Raji (cell line): ENCODE results near the gene SNX33.

Experiments
- POLR2A ChIP-seq: IDR thresholded peaks from 2 replicates; pipeline ENCODE4 v1.6.1; 2011; ENCODE audit warnings: low read depth, low read length, control low read depth; ENCODE audit not compliant: insufficient read depth

SNX33 gene

DNA sequence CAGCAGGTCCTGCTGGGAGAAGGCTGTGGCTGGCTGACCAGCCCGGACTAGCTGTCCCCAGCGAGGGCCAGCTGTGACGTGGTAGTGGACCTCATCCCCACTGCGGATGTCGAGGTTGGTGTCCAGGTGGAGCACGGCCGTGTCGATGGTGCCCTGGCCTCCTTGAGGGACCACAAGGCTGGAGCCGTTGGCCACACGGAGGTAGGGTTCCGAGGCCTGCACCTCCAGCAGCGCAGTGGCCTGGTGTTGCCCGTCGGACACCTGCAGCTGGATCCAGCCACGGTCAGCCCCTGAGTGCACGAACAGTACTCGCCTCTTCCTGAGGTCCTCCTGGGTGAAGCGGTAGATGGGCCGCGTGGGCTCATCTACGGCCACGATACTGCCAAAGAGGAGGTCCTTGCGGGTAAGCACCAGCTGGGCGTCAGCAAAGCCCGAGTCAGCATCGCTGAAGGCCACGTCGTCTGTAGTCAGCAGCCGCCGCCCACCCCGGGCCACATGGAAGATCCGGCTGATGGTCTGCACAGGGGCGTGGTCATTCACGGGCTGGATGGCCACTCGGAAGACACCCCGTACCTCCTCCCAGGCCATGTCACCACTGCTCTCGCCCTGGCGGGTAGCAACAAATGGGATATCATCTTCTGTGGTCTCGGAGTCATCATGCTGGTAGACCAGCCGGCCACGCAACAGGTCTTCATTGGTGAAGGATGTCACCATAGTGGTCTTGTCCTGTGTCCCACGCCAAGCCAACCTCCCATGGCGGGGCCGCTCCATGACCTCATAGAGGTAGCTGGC, 40.0 kb downstream of the SNX33 start:
- no peak for TF ChIP-seq POLR2A

DNA sequence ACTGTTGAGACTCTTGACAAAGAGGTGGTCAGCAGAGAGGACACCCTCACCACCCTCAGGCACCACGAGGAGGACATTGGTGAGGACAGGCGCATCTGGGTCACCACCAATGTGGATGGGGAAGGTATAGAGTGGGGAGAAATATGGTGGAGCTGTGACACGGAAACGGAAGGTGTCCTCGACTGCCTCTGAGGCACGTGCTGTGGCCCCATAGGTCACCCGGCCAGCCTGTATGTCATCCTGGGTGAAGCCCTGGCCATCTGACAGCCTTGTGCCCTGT, 40.5 kb downstream of the SNX33 start:
- TF ChIP-seq POLR2A: no peak

DNA sequence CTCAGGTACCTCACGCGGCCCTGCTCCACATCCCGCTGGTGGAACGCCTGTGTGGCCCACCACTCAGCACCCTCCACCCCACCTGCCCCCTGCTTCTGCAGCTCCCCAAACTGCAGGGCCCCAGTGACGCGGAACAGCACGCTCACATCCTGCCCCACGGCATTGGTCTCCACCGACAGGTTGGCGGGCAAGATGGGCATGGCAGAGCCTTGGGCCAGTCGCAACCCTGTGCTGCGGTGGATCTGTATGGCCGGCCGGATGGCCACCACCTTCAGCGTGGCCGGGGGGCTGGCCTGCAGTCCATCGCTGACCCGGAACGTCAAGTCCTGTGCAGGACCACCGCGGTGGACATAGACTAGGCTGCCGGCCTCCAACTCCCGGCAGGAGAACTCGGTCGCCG, 41.1 kb downstream of the SNX33 start:
- no peak for TF ChIP-seq POLR2A

DNA sequence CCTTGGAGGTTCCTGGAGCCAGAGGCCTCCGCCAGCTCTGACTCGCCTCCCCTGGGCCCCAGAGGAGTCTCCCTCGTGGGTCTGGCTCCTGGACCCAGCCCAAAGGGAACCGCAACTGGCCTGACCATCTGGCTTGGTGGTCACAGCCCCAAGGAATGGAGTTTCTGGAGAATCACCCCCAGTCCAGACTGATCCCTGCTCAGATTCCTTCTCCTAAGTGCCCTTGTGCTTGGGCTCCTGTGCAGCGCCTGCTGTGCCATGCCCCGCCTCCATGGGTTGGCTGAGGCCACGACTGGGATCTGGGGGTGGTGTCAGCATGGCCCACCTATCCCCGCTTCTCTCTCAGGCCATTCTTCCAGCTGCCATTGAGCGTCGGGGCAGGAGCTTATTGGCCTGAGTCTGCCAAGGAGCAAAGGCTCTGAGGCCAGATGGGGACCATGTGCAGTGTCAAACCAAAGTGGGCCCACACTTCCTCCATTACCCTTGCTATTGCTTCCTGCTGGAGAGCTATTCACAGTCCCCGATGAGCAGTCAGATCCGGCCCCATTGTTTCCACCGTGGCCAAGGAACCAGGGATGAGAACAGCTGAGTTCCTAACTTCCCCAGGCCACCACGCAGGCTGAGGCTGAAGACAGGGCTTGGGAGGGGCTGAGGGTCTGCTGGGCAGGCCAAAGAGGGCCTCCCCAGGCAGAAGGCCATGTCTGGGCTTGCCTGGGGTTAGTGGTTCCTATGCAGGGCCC, 46.0 kb downstream of the SNX33 start:
- TF ChIP-seq POLR2A: no peak

DNA sequence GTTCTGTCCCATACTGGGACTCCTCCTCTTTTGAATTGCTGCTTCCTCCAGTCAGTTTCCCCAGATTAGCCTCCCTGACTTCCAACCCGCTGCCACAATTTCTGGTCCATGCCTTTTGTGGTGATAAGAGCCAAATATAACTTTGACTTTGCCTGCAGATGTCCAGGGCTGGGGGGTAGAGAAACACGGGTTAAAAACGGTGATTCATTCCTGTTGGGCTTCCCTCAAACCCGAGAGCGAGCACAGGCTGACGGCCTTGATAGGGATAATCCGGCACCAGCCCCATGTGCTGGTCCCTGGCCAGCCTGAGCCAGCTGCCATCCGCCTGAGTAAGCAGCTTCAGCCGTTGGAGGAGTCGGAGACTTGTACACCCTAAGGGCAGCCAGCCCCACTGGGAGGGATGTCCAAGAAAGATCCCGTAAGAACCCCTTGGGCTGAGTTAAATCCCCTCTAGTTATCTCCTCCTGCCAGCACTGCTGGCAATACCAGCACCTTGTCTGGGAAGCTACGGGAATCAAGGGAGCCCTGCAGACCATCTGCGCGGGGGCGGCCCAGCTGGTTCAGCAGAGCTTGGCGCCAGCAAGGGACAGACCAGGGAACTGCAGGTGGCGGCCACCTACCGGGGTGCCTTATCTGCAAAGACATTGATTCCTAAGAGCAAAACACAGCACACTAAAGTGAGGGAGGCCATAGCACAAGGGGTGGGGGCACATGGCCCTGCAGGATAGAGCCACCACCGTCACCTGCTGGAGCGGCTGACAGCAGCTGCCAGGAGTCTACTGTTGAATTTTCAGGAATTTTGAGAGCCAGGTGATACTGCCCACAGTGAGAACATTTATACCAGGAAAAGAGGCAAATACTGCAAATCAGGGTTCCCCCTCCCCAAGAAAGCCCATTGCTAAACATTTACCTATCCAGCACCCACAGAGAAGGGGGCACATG, 46.8 kb downstream of the SNX33 start:
- no peak for TF ChIP-seq POLR2A

- TF ChIP-seq POLR2A: no peak
Measured at GRCh38 chr15:75695220-75695619, 47.5 kb downstream of the SNX33 start.

DNA sequence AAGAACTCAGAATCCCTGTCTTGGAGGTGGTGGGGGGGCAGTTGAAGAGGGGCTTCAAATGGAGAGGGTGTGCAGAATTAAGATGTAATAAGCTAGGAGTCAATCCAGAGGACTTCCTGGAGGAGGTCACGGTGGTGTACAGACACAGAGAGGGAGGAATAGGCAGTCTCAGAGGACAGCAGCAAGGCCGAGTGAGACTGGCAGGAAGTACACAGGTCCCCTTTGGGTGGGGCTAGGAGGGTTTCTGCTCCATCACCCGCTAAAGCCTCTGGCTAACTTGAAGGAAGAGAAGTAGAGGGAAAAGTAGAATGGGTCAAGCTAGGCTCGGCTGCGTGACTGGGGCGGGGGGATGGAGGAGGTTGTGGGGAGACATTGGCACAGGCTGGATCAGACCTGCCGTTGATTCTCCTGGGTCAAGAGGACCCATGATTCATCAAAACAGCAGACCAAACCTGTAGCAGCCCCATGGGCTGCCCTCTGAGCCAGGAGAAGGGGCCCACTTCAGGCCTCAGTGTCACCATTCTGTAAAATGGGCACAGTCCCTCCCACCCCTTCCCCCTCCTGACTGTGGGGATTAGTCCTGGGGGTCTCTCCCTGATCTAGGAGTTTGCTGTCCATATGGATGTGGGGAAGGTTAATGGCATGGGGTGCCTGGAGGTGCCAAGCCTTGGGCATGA, 48.1 kb downstream of the SNX33 start:
- TF ChIP-seq POLR2A: no peak

DNA sequence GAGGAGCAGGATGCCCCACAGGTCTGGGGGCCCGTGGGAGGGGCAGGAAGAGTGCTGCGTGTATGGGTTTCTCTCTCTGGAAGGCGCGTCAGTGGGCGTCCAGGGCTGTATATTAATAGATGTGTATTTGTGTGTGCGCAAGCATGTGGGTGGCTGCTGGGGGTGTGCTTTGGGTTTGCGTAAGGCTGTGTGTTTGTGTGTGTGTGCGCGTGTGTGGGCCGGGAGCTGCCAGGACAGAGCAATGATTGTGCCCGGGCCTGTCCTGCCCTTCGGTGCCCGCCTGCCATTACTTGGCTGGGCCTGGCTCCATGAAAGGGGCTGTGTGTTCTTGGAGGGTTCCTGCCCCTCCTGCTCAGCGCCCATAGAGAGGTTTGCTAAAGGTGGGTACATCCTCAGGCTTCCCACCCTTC, 48.6 kb downstream of the SNX33 start:
- no peak for TF ChIP-seq POLR2A

- no peak for TF ChIP-seq POLR2A
Measured at GRCh38 chr15:75696854-75697259, 49.1 kb downstream of the SNX33 start.

DNA sequence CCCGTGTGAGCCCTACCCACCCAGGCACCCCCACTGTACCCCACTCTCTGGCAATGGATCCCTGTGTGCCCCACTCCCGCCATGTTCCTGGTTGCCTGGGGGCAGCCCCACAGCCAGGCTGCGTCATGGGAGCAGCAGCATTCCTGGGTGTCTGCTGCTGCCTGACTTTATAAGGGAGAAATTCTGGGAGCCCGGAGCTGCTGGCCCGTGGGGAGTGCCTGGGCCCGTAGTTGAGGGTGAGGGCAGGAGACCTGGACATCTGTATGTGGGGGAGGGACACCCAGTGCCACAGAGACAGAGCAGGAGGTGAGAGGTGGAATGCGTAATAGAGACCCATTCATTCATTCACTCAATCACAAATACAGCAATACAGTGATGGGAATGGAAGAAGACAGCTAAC, 49.8 kb downstream of the SNX33 start:
- TF ChIP-seq POLR2A: no peak

GRCh38 chr15:75702436-75702835, 54.7 kb downstream of the SNX33 start:
- TF ChIP-seq POLR2A: no peak

GRCh38 chr15:75704263-75704615, 56.5 kb downstream of the SNX33 start:
- TF ChIP-seq POLR2A: no peak

- TF ChIP-seq POLR2A: no peak
Measured at GRCh38 chr15:75704618-75705017, 56.9 kb downstream of the SNX33 start.

GRCh38 chr15:75705854-75706681, 58.4 kb downstream of the SNX33 start:
- no peak for TF ChIP-seq POLR2A
